PC-9 (cell line): Measurements from ENCODE around the gene STYK1. TPM values are rescaled to one million over a fixed set of nuclear protein-coding genes. Genes with fewer than 3 reads are reported as not detected.

Experiments used
- BruUV-seq: library from RNA; stranded (reverse); fragments of 400-500 nt; replicated peaks from 2 replicates; lab custom pipeline; 2021; lab: Mats Ljungman, UMichigan
- CTCF ChIA-PET: fragments of 300-600 bp; sonication (Branson Sonifier 250); formaldehyde crosslinking; loops from one replicate; lab custom pipeline; 2022; ENCODE audit warnings: antibody characterized with exemption; lab: Charles Lee
- POLR2A ChIA-PET: fragments of 300-600 bp; sonication (Branson Sonifier 250); formaldehyde crosslinking; loops from one replicate; lab custom pipeline; 2022; ENCODE audit warnings: antibody characterized with exemption; ENCODE audit not compliant: unreplicated experiment; lab: Charles Lee
- DNase-seq, 2 experiments: peaks; one replicate each; pipeline versions ENCODE4 v3.0.0 to v3.0.0-alpha.2; 2015 to 2022; ENCODE audit warnings: mixed read lengths in 1 of 2
- H2AFZ ChIP-seq: fragments of 200-600 bp; sonication (generic); 2 replicates; pipeline ENCODE4 v1.8.1; 2017; ENCODE audit warnings: antibody characterized with exemption
- H3F3A ChIP-seq: fragments of 200-600 bp; sonication (generic); 2 replicates; pipeline ENCODE4 v1.8.1; 2017; ENCODE audit warnings: antibody characterized with exemption, mild to moderate bottlenecking, low read depth; ENCODE audit not compliant: insufficient read depth
- H3K27ac ChIP-seq: fragments of 200-600 bp; sonication (generic); 2 replicates; pipeline ENCODE4 v1.6.1; 2016; ENCODE audit warnings: mixed run types
- H3K27me3 ChIP-seq: fragments of 200-600 bp; sonication (generic); 2 replicates; pipeline ENCODE4 v1.6.1; 2016; ENCODE audit warnings: low read depth, mixed run types; ENCODE audit not compliant: insufficient read depth
- H3K36me3 ChIP-seq: fragments of 200-600 bp; sonication (generic); 2 replicates; pipeline ENCODE4 v1.6.1; 2016; ENCODE audit warnings: low read depth, mixed run types
- H3K4me1 ChIP-seq: fragments of 200-600 bp; sonication (generic); replicated peaks from 2 replicates; pipeline ENCODE4 v1.6.1; 2016; ENCODE audit warnings: mixed run types; ENCODE audit not compliant: insufficient read depth
- H3K4me2 ChIP-seq: fragments of 200-600 bp; sonication (generic); 2 replicates; pipeline ENCODE4 v1.6.1; 2017; ENCODE audit warnings: mixed run types
- H3K4me3 ChIP-seq: fragments of 200-600 bp; sonication (generic); 2 replicates; pipeline ENCODE4 v1.6.1; 2016; ENCODE audit warnings: mixed run types
- H3K79me2 ChIP-seq: fragments of 200-600 bp; sonication (generic); 2 replicates; pipeline ENCODE4 v1.6.1; 2017; ENCODE audit warnings: low read depth, mixed run types
- H3K9me2 ChIP-seq: fragments of 200-600 bp; sonication (generic); 2 replicates; pipeline ENCODE4 v1.8.1; 2017; ENCODE audit warnings: mild to moderate bottlenecking; ENCODE audit not compliant: insufficient read depth
- H3K9me3 ChIP-seq: fragments of 200-600 bp; sonication (generic); 2 replicates; pipeline ENCODE4 v1.8.1; 2016; ENCODE audit warnings: low read depth; ENCODE audit not compliant: insufficient read depth
- H4K20me1 ChIP-seq: fragments of 200-600 bp; sonication (generic); 2 replicates; pipeline ENCODE4 v1.8.1; 2017; ENCODE audit not compliant: insufficient read depth
- CTCF ChIP-seq: fragments of 200-600 bp; sonication (generic); conservative IDR thresholded peaks from 2 replicates; pipeline ENCODE4 v1.6.1; 2017; ENCODE audit warnings: mixed run types, antibody characterized with exemption, mild to moderate bottlenecking, moderate library complexity
- EZH2 ChIP-seq: fragments of 200-600 bp; sonication (generic); IDR thresholded peaks from 2 replicates; pipeline ENCODE4 v1.8.0; 2017; ENCODE audit warnings: antibody characterized with exemption, low read depth
- intact Hi-C: fragments of 100-400 bp; cut with micrococcal nuclease; formaldehyde crosslinking; loops from one replicate; pipeline ENCODE4 v1.10.0; 2022; ENCODE audit not compliant: unreplicated experiment
- total RNA-seq: library from RNA; stranded (reverse); gene quantifications from 2 replicates; pipeline ENCODE4 v1.2.3, GENCODE V29; 2021

STYK1 gene
- total RNA-seq, 1 experiment from 2014 or later = 16.9 TPM

DNA sequence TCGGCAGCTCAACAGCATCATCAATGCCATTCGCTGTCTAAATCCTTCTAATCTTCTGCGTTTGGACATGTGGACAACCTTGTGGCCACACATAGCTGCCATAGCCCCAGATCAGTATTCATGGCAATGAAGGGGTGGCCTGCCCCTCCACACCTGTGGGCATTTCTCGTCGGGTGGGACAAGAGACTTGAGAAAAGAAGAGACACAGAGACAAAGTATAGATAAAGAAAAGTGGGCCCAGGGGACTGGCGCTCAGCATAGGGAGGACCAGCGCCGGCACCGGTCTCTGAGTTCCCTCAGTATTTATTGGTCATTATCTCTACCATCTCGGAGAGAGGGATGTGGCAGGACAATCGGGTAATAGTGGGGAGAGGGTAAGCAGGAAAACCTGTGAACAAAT is 102.7 kb downstream of the STYK1 start:
- Histone ChIP-seq H3K9me2 (no peaks in the 10 kb centered on the region), H3K36me3 (no peaks in the 10 kb centered on the region), H3K4me1 (peaks cover 15% of the 10 kb centered on the region; the same call in 1 of the 2 replicates), H3K27me3 (no peaks in the 10 kb centered on the region), H3F3A (no peaks in the 10 kb centered on the region), H3K9me3 (no peaks in the 10 kb centered on the region; the same call in 1 of the 2 replicates), H3K27ac (no peak overlapping the region), H2AFZ (no peak overlapping the region), H4K20me1 (no peaks in the 10 kb centered on the region), H3K4me2 (no peak overlapping the region), H3K79me2 (no peaks in the 10 kb centered on the region), H3K4me3 (no peak overlapping the region)
- intact Hi-C loops = no loop called here
- ChIA-PET CTCF (no interaction called here), POLR2A (no interaction called here)
- no peak for TF ChIP-seq EZH2
- TF ChIP-seq CTCF = no peak
- no TSS peak for BruUV-seq
- DNase-seq = no peak

Other genes with a start within 250 kb of the STYK1 start
- not detected in 2 replicates for gene KLRC2, start 238.0 kb downstream of the STYK1 start, total RNA-seq
- not detected in 2 replicates for gene KLRC1, start 220.7 kb downstream of the STYK1 start, total RNA-seq
- 0.96 and 1.0 TPM in 2 replicates for gene EIF2S3B, start 168.2 kb downstream of the STYK1 start, total RNA-seq
- gene MAGOHB, start 60.4 kb downstream of the STYK1 start, total RNA-seq = 53.8 and 91.4 TPM in 2 replicates
- 567 and 613 TPM in 2 replicates for gene YBX3, start 49.3 kb upstream of the STYK1 start, total RNA-seq
- gene TAS2R7, start 128.6 kb upstream of the STYK1 start, total RNA-seq = not detected in 2 replicates
- not detected in 2 replicates for gene TAS2R8, start 133.2 kb upstream of the STYK1 start, total RNA-seq
- not detected in 2 replicates for gene TAS2R9, start 136.1 kb upstream of the STYK1 start, total RNA-seq
- gene TAS2R10, start 152.3 kb upstream of the STYK1 start, total RNA-seq = 1.4 and 2.2 TPM in 2 replicates
- 5.1 and 7.1 TPM in 2 replicates for gene PRR4, start 175.4 kb upstream of the STYK1 start, total RNA-seq
- 14.4 and 17.2 TPM in 2 replicates for gene PRH1, start 210.2 kb upstream of the STYK1 start, total RNA-seq
- 1.9 and 2.6 TPM in 2 replicates for gene TAS2R13, start 235.5 kb upstream of the STYK1 start, total RNA-seq